IMR-90 (cell line): ENCODE results near the gene NIPAL1. TPM values are rescaled to one million over a fixed set of nuclear protein-coding genes. Genes with fewer than 3 reads are reported as not detected.

Experiments used
- ATAC-seq: fragments of 200-7000 bp; cut with Tn5 transposase; 2 replicates; pipeline ENCODE4 v1.9.1; 2020; ENCODE audit warnings: low read depth, mild to moderate bottlenecking, moderate library complexity
- BruUV-seq: library from RNA; stranded (reverse); fragments of 400-500 nt; replicated peaks from 2 replicates; lab custom pipeline; 2021; lab: Mats Ljungman, UMichigan
- CTCF ChIA-PET: fragments of 300-600 bp; formaldehyde crosslinking; extraction: SDS; loops from one replicate; lab custom pipeline; 2021; ENCODE audit warnings: antibody characterized with exemption; lab: Yijun Ruan, JAX
- POLR2A ChIA-PET: fragments of 300-600 bp; sonication (Branson Sonifier 250); formaldehyde crosslinking; loops from one replicate; lab custom pipeline; 2022; ENCODE audit warnings: antibody characterized with exemption; ENCODE audit not compliant: unreplicated experiment; lab: Charles Lee
- DNase-seq: peaks from one replicate; pipeline ENCODE4 v3.0.0; 2013
- H2AFZ ChIP-seq: replicated peaks from 2 replicates; pipeline ENCODE3; 2013; ENCODE audit warnings: low read length, mild to moderate bottlenecking; ENCODE audit not compliant: poor library complexity
- H2AK5ac ChIP-seq: 2 replicates; pipeline ENCODE4 v1.6.1; 2013; ENCODE audit warnings: low read depth, low read length, inconsistent platforms
- H2AK9ac ChIP-seq: replicated peaks from 2 replicates; pipeline ENCODE3; 2013; ENCODE audit warnings: mild to moderate bottlenecking, low read depth, low read length, moderate library complexity; ENCODE audit not compliant: poor library complexity
- H2BK120ac ChIP-seq: 2 replicates; pipeline ENCODE4 v1.6.1; 2013; ENCODE audit warnings: low read depth, low read length, inconsistent platforms
- H2BK15ac ChIP-seq: 3 replicates; pipeline ENCODE4 v1.6.1; 2013; ENCODE audit warnings: low read depth, low read length, inconsistent platforms
- H2BK20ac ChIP-seq: 2 replicates; pipeline ENCODE4 v1.6.1; 2013; ENCODE audit warnings: low read depth, mild to moderate bottlenecking, inconsistent platforms, low read length, moderate library complexity
- H2BK5ac ChIP-seq: 2 replicates; pipeline ENCODE4 v1.6.1; 2013; ENCODE audit warnings: mild to moderate bottlenecking, low read depth, low read length, inconsistent platforms; ENCODE audit not compliant: poor library complexity, severe bottlenecking
- H3K14ac ChIP-seq: replicated peaks from 2 replicates; pipeline ENCODE4 v1.6.1; 2013; ENCODE audit warnings: low read depth, low read length, inconsistent platforms
- H3K18ac ChIP-seq: 2 replicates; pipeline ENCODE4 v1.6.1; 2013; ENCODE audit warnings: low read depth, low read length, control low read depth
- H3K23ac ChIP-seq: 2 replicates; pipeline ENCODE4 v1.6.1; 2013; ENCODE audit warnings: low read depth, low read length, inconsistent platforms
- H3K27ac ChIP-seq: 2 replicates; pipeline ENCODE4 v1.5.1; 2013; ENCODE audit warnings: mild to moderate bottlenecking, control low read depth, low read length; ENCODE audit not compliant: insufficient read depth
- H3K27me3 ChIP-seq: 2 replicates; pipeline ENCODE4 v1.6.1; 2013; ENCODE audit warnings: low read length; ENCODE audit not compliant: control insufficient read depth, insufficient read depth
- H3K36me3 ChIP-seq: 2 replicates; pipeline ENCODE4 v1.6.1; 2013; ENCODE audit warnings: low read length, mixed read lengths; ENCODE audit not compliant: control insufficient read depth, insufficient read depth
- H3K4ac ChIP-seq: 2 replicates; pipeline ENCODE4 v1.6.1; 2013; ENCODE audit warnings: low read depth, low read length, inconsistent platforms
- H3K4me1 ChIP-seq: 2 replicates; pipeline ENCODE4 v1.6.1; 2013; ENCODE audit warnings: low read length, mixed read lengths; ENCODE audit not compliant: control insufficient read depth, insufficient read depth
- H3K4me2 ChIP-seq: 2 replicates; pipeline ENCODE4 v1.6.1; 2013; ENCODE audit warnings: low read depth, mild to moderate bottlenecking, control low read depth, low read length, moderate library complexity
- H3K4me3 ChIP-seq: 2 replicates; pipeline ENCODE4 v1.5.1; 2013; ENCODE audit warnings: low read depth, mild to moderate bottlenecking, control low read depth, low read length, moderate library complexity; ENCODE audit not compliant: insufficient read depth
- H3K56ac ChIP-seq: 2 replicates; pipeline ENCODE4 v1.6.1; 2013; ENCODE audit warnings: low read length, inconsistent platforms; ENCODE audit not compliant: insufficient read depth; ENCODE audit errors: extremely low read depth
- H3K79me1 ChIP-seq, 2 experiments: 2 replicates each; pipeline ENCODE4 v1.6.1; 2013; ENCODE audit warnings: low read length in 2 of 2, inconsistent platforms in 1 of 2, low read depth in 1 of 2
- H3K9ac ChIP-seq: 2 replicates; pipeline ENCODE4 v1.6.1; 2013; ENCODE audit warnings: low read depth, low read length, control low read depth
- H3K9me1 ChIP-seq: 2 replicates; pipeline ENCODE4 v1.6.1; 2013; ENCODE audit warnings: low read length, inconsistent platforms; ENCODE audit not compliant: insufficient read depth
- H3K9me3 ChIP-seq: 2 replicates; pipeline ENCODE4 v1.6.1; 2013; ENCODE audit warnings: low read length; ENCODE audit not compliant: control insufficient read depth, insufficient read depth
- H4K20me1 ChIP-seq: 2 replicates; pipeline ENCODE4 v1.6.1; 2013; ENCODE audit warnings: low read length, inconsistent platforms; ENCODE audit not compliant: insufficient read depth
- H4K5ac ChIP-seq: 2 replicates; pipeline ENCODE4 v1.6.1; 2013; ENCODE audit warnings: mild to moderate bottlenecking, low read depth, low read length, control low read depth
- H4K8ac ChIP-seq, 2 experiments: 2 replicates each; pipeline ENCODE4 v1.6.1; 2013; ENCODE audit warnings: low read depth in 2 of 2, low read length in 2 of 2, control low read depth in 1 of 2, inconsistent platforms in 1 of 2
- H4K91ac ChIP-seq: 2 replicates; pipeline ENCODE4 v1.6.1; 2013; ENCODE audit warnings: low read depth, low read length, inconsistent platforms; ENCODE audit not compliant: insufficient read depth
- BHLHE40 ChIP-seq: fragments of 150-350 bp; IDR thresholded peaks from 2 replicates; pipeline ENCODE4 v1.6.1; 2016; ENCODE audit warnings: mild to moderate bottlenecking, low read depth, low read length
- MAFK ChIP-seq: IDR thresholded peaks from 2 replicates; pipeline ENCODE4 v1.6.1; 2012; ENCODE audit warnings: low read depth, low read length, improper control_type of control experiment
- MXI1 ChIP-seq: IDR thresholded peaks from 2 replicates; pipeline ENCODE4 v1.6.1; 2012; ENCODE audit warnings: low read depth, mild to moderate bottlenecking, low read length, moderate library complexity, borderline replicate concordance
- RAD21 ChIP-seq: IDR thresholded peaks from 2 replicates; pipeline ENCODE4 v1.6.1; 2012; ENCODE audit warnings: low read length, improper control_type of control experiment
- RFX5 ChIP-seq: IDR thresholded peaks from 2 replicates; pipeline ENCODE4 v1.8.0; 2012; ENCODE audit warnings: low read depth, mild to moderate bottlenecking, low read length, moderate library complexity
- SMC3 ChIP-seq: fragments of 150-350 bp; IDR thresholded peaks from 2 replicates; pipeline ENCODE4 v1.6.1; 2016; ENCODE audit warnings: low read depth, mild to moderate bottlenecking, antibody characterized with exemption, low read length, moderate library complexity
- dilution Hi-C: fragments of 300-500 bp; cut with HindIII; formaldehyde crosslinking; loops from one replicate; pipeline ENCODE4 v1.14.3; 2018; ENCODE audit warnings: low sequenced_read_pairs; ENCODE audit not compliant: unreplicated experiment
- in situ Hi-C: fragments of 300-500 bp; cut with MboI; formaldehyde crosslinking; loops from 3 replicates; pipeline ENCODE4 v1.14.3; 2019; ENCODE audit warnings: low sequenced_read_pairs, inconsistent platforms, mixed read lengths
- intact Hi-C: fragments of 100-400 bp; cut with micrococcal nuclease; formaldehyde crosslinking; loops from 2 replicates; pipeline ENCODE4 v1.10.0; 2022
- polyA plus RNA-seq, 3 experiments: library from polyadenylated mRNA; depleted of rRNA; stranded (reverse); fragments of >200 nt; gene quantifications; 2 replicates each; pipeline ENCODE4 v1.2.3, GENCODE V29; 2012; ENCODE audit warnings: low replicate concordance in 1 of 3
- total RNA-seq: library from RNA; depleted of rRNA; stranded (reverse); fragments of >200 nt; gene quantifications from 2 replicates; pipeline ENCODE4 v1.2.3, GENCODE V29; 2012
- TF ChIP-seq, protein P1 (sequence below): conservative IDR thresholded peaks from 2 replicates; pipeline ENCODE4 v1.5.1; 2012; ENCODE audit warnings: mild to moderate bottlenecking, low read depth, low read length, improper control_type of control experiment

The NIPAL1 gene
- total and polyA plus RNA-seq, 2 of the 4 experiments (the other 2 are of a cell fraction), result 0.89 to 1.1 TPM

DNA sequence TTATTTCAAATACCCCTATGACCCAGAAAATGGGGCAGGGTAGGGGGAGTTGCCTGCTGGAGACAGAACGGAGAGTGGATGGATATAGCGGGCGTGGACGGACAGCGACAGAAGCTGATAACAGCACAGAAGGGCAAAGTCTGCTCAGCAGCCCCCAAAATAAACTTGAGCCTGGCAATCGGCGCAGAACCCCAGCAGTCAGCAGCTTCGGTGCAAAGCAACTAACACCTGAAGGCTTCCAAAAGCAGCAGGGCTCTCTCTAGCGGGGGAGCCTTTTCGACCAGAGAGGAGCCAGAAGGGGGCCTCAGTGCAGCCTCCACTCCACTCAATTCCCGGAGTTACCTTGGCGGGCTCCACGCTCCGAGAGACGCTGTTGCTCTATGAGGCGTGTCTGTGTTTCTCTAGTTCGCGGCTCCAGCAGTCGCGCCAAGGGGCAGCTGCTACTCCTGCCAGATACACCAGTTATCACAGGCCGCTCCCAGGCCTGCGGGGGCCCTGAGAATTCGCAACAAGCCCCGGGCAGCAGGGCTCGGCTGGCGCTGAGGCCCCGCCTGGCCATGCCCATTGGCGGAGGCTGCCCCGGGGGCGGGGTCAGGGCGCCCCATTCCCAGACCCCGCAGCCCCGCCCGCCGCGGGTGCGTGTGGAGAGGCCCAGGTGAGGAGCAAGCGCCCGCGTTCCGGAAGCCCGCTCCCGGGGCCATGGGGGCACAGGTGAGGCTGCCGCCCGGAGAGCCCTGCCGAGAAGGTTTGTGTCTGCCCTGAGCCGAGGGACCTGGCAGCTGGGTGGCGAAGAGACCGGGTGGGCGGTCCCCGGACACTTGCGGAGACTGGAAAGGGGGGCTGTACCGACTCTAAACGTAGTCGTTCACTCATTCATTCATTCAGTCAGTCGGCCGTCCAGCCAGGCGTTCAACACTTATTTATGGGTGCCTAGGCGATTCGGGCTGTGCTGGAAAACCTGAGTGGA, at the start of gene NIPAL1, which contains the start of gene CNGA1 (continued):
- TF ChIP-seq, protein P1, sequence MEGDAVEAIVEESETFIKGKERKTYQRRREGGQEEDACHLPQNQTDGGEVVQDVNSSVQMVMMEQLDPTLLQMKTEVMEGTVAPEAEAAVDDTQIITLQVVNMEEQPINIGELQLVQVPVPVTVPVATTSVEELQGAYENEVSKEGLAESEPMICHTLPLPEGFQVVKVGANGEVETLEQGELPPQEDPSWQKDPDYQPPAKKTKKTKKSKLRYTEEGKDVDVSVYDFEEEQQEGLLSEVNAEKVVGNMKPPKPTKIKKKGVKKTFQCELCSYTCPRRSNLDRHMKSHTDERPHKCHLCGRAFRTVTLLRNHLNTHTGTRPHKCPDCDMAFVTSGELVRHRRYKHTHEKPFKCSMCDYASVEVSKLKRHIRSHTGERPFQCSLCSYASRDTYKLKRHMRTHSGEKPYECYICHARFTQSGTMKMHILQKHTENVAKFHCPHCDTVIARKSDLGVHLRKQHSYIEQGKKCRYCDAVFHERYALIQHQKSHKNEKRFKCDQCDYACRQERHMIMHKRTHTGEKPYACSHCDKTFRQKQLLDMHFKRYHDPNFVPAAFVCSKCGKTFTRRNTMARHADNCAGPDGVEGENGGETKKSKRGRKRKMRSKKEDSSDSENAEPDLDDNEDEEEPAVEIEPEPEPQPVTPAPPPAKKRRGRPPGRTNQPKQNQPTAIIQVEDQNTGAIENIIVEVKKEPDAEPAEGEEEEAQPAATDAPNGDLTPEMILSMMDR, result peak; percentile 28
- TF ChIP-seq SMC3, result peak; percentile 15; the same call in 1 of the 2 replicates
- TF ChIP-seq MAFK, result no peak

DNA sequence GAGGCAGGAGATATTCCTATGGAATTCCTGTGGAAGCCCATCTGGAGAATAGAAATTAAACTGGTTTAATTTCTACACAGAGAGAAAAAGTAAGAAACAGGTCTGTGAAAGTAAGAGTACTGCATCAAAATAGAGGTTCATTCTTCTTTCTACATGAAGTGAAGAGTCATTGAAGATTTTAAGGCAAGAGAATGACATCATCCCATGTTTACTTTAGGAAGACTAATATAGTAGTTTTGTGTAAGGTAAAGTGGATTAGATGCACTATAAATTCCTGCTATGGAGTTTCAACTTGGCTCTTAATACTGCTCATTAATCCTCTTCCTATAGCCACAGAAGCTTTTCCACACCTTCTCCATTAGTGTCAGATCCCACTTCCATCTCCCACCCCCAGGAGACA, 47.7 kb upstream of the NIPAL1 start:
- dilution Hi-C loops, result no loop called here
- Histone ChIP-seq H3K36me3 (no peaks in the 10 kb centered on the region), H3K9me1 (no peaks in the 10 kb centered on the region), H3K9me3 (no peaks in the 10 kb centered on the region), H2AFZ (no peak overlapping the region), H3K79me1 (no peaks in the 10 kb centered on the region), H3K4ac (no peak overlapping the region), H4K5ac (no peak overlapping the region), H3K4me2 (no peak overlapping the region), H3K4me1 (no peaks in the 10 kb centered on the region), H2BK5ac (no peak overlapping the region), H2BK15ac (no peak overlapping the region), H2BK120ac (no peak overlapping the region), H4K20me1 (no peaks in the 10 kb centered on the region), H3K14ac (no peak overlapping the region), H3K18ac (no peak overlapping the region), H4K8ac (no peak overlapping the region), H3K9ac (no peak overlapping the region), H2AK5ac (no peak overlapping the region), H3K4me3 (no peak overlapping the region), H3K23ac (no peak overlapping the region), H2AK9ac (no peak overlapping the region), H3K27me3 (no peaks in the 10 kb centered on the region), H3K27ac (no peak overlapping the region), H4K91ac (no peak overlapping the region), H2BK20ac (no peak overlapping the region), H3K56ac (no peak overlapping the region)
- TF ChIP-seq MXI1, result no peak
- no peak for TF ChIP-seq MAFK
- TF ChIP-seq BHLHE40, result no peak
- TF ChIP-seq RAD21, result no peak
- TF ChIP-seq RFX5, result no peak
- no TSS peak for BruUV-seq
- ChIA-PET CTCF (no interaction called here), POLR2A (no interaction called here)
- in situ Hi-C loops, result no loop called here
- intact Hi-C loops, result no loop called here
- ATAC-seq (no peak), DNase-seq (no peak)
